GM18526 (cell line): ENCODE results near the gene HNRNPC.
A peak's percentile ranks its signal among the peaks of the same experiment; 100 is the strongest.

ENCODE experiments used
- POLR2A ChIP-seq: IDR thresholded peaks from 3 replicates; pipeline ENCODE4 v1.6.1; 2011; ENCODE audit not compliant: insufficient read length; ENCODE audit errors: extremely low read depth

The HNRNPC gene

GRCh38 chr14:21278632-21279031 is 9.4 kb upstream of the HNRNPC start:
- TF ChIP-seq POLR2A = no peak

GRCh38 chr14:21275261-21275858 is 6.1 kb upstream of the HNRNPC start:
- no peak for TF ChIP-seq POLR2A

- TF ChIP-seq POLR2A = no peak
These were observed 508 bp downstream of the HNRNPC start for GRCh38 chr14:21268617-21269251.

- TF ChIP-seq POLR2A = no peak
These were observed 1.2 kb downstream of the HNRNPC start for GRCh38 chr14:21267886-21268616.

- TF ChIP-seq POLR2A = no peak
These were observed 1.8 kb downstream of the HNRNPC start for GRCh38 chr14:21267431-21267845.

- TF ChIP-seq POLR2A = no peak
These were observed 5.0 kb downstream of the HNRNPC start for GRCh38 chr14:21264025-21264801.

- TF ChIP-seq POLR2A = no peak
These were observed 5.8 kb downstream of the HNRNPC start for GRCh38 chr14:21263284-21264024.

GRCh38 chr14:21262410-21262809 is 6.8 kb downstream of the HNRNPC start:
- TF ChIP-seq POLR2A = no peak

- no peak for TF ChIP-seq POLR2A
These were observed 7.4 kb downstream of the HNRNPC start for GRCh38 chr14:21261824-21262223.

- TF ChIP-seq POLR2A = no peak
These were observed 10.1 kb downstream of the HNRNPC start for GRCh38 chr14:21258889-21259787.

GRCh38 chr14:21258005-21258888 is 11.0 kb downstream of the HNRNPC start:
- TF ChIP-seq POLR2A = peak; percentile 15

GRCh38 chr14:21257394-21257909 is 11.8 kb downstream of the HNRNPC start:
- no peak for TF ChIP-seq POLR2A
